NCI-H524 treated with DMSO at 0.1 percent for 48 hours (cell line): ENCODE results near the gene MB21D2.
"Not testable (repeated sequence)": the region's sequence is repeated elsewhere in the genome, so short reads cannot be mapped to it uniquely, and the experiment has no call there.

Experiments
- DNase-seq: peaks from one replicate; lab custom pipeline; 2025; lab: John Stamatoyannopoulos, UW

Gene MB21D2

DNA sequence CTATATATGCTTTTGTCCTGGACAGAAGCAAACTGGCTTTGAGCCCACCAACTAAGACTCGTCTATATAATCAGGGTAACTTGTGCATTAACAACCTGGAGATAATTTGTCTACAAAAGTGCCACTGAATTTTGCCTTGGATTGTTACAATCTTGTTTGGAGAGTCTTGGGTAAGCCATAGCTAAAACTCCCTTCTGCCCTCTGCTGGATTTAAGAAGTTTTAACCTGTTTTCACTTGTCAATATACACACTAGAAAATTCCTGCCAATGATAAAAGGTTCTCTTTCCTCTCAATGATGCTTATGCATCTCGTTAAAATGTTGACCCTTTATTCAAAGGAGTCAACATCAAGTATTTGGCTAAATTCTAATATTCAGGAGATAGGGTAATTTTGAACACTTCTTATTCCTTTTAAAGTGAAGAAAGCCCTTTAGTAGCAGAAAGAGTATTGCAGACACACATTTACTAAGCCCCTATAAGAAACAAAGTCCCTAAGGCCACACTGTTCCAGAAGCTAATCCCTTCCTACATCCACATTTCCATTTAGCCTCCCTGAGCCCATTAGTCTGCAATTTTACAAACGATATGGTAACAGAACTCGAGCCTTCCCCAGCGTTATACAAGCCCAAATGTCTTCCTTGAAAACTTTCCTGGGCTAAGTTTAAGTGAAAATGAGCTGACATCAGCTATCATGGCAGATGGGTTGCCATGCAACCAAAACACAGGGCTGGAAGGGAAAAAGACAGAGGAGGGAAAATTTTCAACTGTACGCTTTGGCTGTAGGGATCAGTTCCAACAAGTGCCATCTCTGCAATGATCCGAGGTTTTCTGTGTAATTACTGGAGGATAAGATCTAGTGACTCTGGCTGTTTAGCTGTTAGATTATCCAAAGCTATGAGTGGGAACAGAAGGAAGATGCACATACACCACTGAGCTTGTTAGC lies 114.4 kb downstream of the MB21D2 start:
- peak; percentile 79 for DNase-seq

DNA sequence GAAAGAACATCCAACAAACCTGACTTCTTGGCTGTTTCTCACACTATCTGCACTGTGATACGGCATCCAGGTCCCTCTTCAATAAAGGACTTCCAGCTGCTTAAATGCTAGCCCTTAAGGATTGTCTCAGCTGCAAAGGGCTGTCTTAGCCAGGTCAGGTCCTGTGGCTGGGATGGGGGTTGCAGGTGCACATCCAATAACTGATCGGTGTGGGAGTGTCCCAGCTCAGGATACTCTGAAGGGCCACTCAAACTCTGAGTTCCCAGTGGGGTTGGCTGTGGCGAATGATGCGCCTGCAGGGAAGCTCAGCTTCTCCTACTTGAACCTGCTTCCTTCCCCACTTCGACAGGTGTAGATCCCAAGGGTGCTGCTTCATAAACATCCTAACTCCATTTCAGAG lies 115.7 kb downstream of the MB21D2 start:
- no peak for DNase-seq

DNA sequence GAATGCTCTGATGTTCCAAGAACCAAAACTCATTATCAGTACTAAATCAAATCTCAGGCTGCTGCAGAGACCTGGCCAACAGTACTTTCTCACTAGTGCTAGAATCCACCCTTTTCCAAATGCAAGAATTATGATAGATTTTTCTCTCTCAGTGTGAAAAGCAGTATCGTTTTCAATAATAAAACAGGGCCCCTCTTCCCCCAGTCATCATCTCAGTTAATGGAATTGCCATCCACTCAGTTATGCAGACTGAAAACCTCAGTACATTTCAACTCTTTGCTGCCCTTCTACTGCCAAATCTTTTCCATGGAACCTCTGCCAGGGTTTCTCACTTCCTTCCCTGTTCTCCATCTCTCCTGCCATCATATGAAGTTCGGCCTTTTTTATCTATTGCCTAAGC lies 117.9 kb downstream of the MB21D2 start:
- DNase-seq = no peak

- DNase-seq = no peak
Measured at GRCh38 chr3:192795021-192795420, 122.6 kb downstream of the MB21D2 start.

GRCh38 chr3:192794216-192794615 lies 123.4 kb downstream of the MB21D2 start:
- DNase-seq = no peak

- DNase-seq = not testable (repeated sequence)
Measured at GRCh38 chr3:192788816-192789515, 128.7 kb downstream of the MB21D2 start.

GRCh38 chr3:192778508-192778907 lies 139.1 kb downstream of the MB21D2 start:
- no peak for DNase-seq

GRCh38 chr3:192774341-192774740 lies 143.3 kb downstream of the MB21D2 start:
- not testable (repeated sequence) for DNase-seq

DNA sequence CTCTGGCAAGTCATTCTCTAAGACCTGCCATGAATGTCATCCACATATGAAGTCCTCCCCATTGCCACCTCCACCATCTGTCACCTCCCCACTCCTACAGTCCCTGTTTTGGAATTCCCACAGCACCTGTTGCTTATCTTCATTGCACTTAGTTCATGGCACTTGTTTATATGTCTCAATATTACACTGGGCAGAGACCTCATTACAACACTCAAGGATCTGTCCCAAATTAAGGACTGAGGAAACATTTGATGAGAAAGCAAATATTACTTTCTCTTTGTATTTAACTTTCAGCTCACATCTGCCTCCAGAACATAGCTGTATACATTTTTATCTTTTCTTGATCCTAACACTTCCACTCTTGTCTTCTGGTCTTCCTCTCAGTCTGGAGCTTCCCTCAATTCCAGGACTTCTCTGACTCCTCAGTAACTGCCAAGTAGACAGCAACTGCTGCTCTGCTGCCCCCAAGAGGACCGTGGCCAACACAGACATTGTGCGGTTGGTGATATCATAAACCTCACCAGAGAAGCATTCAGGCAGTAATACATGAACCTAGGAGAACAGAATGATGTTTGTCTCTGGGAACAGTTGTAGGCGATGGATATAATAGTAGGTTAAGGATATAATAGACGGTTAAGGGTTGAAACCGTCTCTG lies 145.3 kb downstream of the MB21D2 start:
- DNase-seq = peak; percentile 22

DNA sequence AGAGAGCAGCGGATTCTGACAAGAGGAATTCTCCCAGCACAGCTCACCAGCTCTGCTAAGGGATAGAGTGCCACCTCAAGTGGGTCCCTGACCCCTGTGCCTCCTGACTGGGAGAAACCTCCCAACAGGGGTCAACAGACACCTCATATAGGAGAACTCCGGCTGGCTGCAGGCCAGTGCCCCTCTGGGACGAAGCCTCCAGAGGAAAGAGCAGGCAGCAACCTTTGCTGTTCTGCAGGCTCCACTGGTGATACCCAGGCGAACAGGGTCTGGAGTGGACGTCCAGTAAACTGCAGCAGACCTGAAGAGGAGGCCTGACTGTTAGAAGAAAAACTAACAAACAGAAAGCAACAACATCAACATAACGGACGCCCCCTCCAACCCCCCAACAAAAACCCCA lies 159.0 kb downstream of the MB21D2 start:
- no peak for DNase-seq

DNA sequence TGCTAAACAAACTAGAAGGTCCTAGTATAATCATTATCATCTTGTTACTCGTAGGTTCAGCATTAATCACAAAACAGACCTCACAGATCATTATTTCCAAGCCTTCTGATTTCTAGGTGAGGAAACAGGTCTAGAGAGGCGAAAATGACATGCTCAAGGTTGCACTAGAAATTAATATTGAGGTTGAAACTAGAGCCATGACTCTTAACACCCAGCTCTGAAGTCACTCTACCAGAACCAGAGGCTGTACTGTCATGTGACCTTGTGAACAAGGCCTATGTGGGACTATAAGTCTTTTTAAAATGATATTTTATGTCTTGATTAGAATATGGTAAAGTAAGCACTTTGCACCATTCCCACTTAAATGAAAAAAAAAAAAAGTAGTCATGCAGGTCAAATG lies 166.5 kb downstream of the MB21D2 start:
- no peak for DNase-seq

- no peak for DNase-seq
Measured at GRCh38 chr3:192750201-192750600, 167.5 kb downstream of the MB21D2 start.

DNA sequence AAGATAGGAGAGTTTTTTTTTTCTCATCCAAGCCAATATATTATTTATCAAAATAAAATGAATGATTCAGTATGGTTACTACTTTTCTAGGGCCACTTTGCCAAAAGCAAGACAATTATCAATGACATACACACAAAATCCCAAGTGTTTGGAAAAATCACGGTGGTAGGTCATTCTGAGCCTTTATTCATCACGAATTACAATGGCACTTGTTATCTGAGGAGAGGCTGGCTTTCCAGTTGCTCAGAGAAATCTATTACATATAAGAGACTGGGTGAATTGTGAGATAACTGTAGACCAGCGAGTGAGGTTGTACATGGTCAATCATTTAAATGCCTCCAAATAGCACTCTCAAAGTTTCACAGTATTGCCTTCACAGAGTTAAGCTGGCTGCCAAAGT lies 169.9 kb downstream of the MB21D2 start:
- DNase-seq = no peak

- no peak for DNase-seq
Measured at GRCh38 chr3:192747145-192747544, 170.5 kb downstream of the MB21D2 start.
